GM10248 (cell line): ENCODE data around the gene PIEZO2.

Source experiments
- CTCF ChIA-PET: fragments of 300-600 bp; sonication (Branson Sonifier 250); formaldehyde crosslinking; extraction: SDS; loops from one replicate; lab custom pipeline; 2021; ENCODE audit warnings: antibody characterized with exemption; lab: Yijun Ruan, JAX
- POLR2A ChIA-PET: fragments of 350-650 bp; sonication (Branson Sonifier 250); formaldehyde crosslinking; extraction: SDS; loops from one replicate; lab custom pipeline; 2020; ENCODE audit warnings: antibody characterized with exemption; lab: Yijun Ruan, JAX
- DNase-seq: peaks from one replicate; pipeline ENCODE4 v3.0.0; 2012; ENCODE audit errors: extremely low spot score
- CTCF ChIP-seq: IDR thresholded peaks from 2 replicates; pipeline ENCODE4 v1.5.1; 2012; ENCODE audit warnings: mild to moderate bottlenecking, low read depth; ENCODE audit errors: extremely low read depth, missing control alignments, control extremely low read depth

Gene PIEZO2

DNA sequence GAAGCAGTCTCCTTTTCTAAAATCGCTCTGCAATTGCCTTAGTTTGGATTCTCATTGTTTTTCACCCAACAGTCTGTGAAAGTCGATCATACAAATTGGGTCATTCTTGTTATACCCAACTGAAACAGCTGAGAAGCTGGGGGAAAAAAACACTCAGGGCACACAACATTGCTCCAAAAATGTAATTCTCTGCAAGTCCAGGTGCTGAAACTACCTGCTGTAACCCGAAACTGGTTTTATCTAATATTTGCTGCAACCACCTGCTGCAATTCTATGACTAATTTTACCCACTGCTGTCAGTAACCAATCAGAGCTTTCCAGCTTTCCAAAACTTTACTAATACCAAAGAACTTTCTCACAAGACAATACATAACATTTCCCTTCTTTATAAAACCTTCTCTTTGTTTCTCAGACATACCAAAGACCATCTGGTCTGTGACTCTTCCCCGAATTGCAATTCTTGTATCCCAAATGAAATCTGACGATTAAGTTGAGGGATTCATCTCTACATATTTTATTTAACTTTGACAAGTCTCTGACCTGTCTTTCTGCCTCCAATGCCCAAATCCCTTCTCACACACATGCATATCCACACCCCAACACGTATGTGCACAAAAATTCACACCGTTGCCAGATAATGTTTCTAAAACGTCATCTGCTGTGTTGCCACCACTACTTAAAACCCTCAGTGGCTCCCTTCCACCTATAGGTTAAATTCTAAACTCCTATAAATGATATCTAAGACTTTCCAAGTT is 198.3 kb downstream of the PIEZO2 start:
- CTCF ChIA-PET = interaction anchor here (0.8 to 2.5 kb wide), 8 partner anchors 8 to 99 kb away, joined by 3 to 9 read pairs (median 4); no protein-coding TSS in a partner anchor
- DNase-seq = no peak
- POLR2A ChIA-PET = interaction anchor here (1.1 to 1.9 kb wide), 6 partner anchors 21 to 91 kb away, joined by 3 to 11 read pairs (median 4); no protein-coding TSS in a partner anchor
- no peak for TF ChIP-seq CTCF

GRCh38 chr18:10950080-10950875 is 199.1 kb downstream of the PIEZO2 start:
- POLR2A ChIA-PET = interaction anchor here (1.1 to 1.9 kb wide), 6 partner anchors 20 to 71 kb away, joined by 3 to 11 read pairs (median 4); no protein-coding TSS in a partner anchor
- no peak for TF ChIP-seq CTCF
- CTCF ChIA-PET = interaction anchor here (1.0 to 2.5 kb wide), 5 partner anchors 8 to 99 kb away, joined by 3 to 9 read pairs (median 3); no protein-coding TSS in a partner anchor
- DNase-seq = no peak

DNA sequence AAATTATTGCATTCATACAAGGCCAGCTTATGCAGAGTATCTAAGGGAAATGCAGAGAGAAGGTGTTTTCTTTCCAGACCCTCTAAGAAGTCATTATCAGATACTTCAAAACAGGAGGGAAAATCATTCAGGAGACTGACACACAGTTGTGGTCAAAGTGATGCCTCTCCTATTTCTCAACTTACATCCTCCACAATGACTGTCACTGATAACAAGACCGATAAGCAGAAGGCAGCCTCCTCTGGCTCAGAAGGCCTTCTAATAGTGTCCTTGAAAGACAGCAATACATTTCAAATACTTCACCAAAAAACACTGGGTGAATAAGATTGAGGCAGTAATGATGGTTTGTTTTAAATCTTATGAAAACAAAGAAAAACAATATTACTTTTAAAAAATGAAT is 199.7 kb downstream of the PIEZO2 start:
- DNase-seq = no peak
- ChIA-PET POLR2A (interaction anchor here (1.5 to 1.8 kb wide), 2 partner anchors 21 to 55 kb away, joined by 3 to 8 read pairs; no protein-coding TSS in a partner anchor), CTCF (interaction anchor here (0.7 to 2.5 kb wide), 5 partner anchors 9 to 98 kb away, joined by 3 to 9 read pairs (median 3); no protein-coding TSS in a partner anchor)
- TF ChIP-seq CTCF = no peak

- no peak for TF ChIP-seq CTCF
- no peak for DNase-seq
- ChIA-PET POLR2A (no interaction called here), CTCF (interaction anchor here (1.0 kb wide), 1 partner anchor 45 kb away, joined by 3 read pairs; no protein-coding TSS in a partner anchor)
Observed at GRCh38 chr18:10948421-10948820, 200.9 kb downstream of the PIEZO2 start.

GRCh38 chr18:10946058-10946457 is 203.3 kb downstream of the PIEZO2 start:
- CTCF ChIA-PET = interaction anchor here (1.3 to 1.7 kb wide), 3 partner anchors 9 to 94 kb away, joined by 3 read pairs; no protein-coding TSS in a partner anchor
- TF ChIP-seq CTCF = no peak
- no peak for DNase-seq
- POLR2A ChIA-PET = no interaction called here

DNA sequence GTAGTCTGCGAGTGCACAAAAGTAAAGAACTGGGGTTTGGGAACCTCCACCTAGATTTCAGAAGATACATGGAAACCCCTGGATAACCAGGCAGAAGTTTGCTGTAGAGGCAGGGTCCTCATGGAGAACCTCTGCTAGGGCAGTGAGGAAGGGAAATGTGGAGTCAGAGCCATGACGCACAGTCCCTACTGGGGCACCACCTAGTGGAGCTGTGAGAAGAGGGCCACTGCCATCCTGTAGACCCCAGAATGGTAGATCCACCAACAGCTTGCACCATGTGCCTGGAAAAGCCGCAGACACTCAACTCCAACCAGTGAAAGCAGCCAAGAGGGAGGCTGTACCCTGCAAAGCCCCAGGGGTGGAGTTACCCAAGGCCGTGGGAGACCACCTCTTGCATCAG is 206.4 kb downstream of the PIEZO2 start:
- ChIA-PET POLR2A (no interaction called here), CTCF (no interaction called here)
- TF ChIP-seq CTCF = no peak
- DNase-seq = no peak
